ENCODE measurements around the gene LRP2.
"Not testable (repeated sequence)": the region's sequence is repeated elsewhere in the genome, so short reads cannot be mapped to it uniquely, and the experiment has no call there.

- TF ChIP-seq EP300, CTCF, POLR2A, POLR2AphosphoS5 (IDR thresholded peaks at IDR 0.05): not testable (repeated sequence)
These were observed 225.9 kb downstream of the LRP2 start for GRCh38 chr2:169136428-169136827.

All from gastroesophageal sphincter (tissue), 3 donors.